LNCaP clone FGC (cell line): ENCODE data around the gene SMG7.

ENCODE experiments used
- DNase-seq: peaks from one replicate; pipeline ENCODE4 v3.0.0-alpha.2; 2011; ENCODE audit warnings: low read depth
- H3K4me3 ChIP-seq: 2 replicates; pipeline ENCODE4 v1.5.1; 2011; ENCODE audit warnings: mild to moderate bottlenecking, low read depth, low read length, control low read depth
- CTCF ChIP-seq: IDR thresholded peaks from 2 replicates; pipeline ENCODE4 v1.5.1; 2012; ENCODE audit warnings: mild to moderate bottlenecking; ENCODE audit not compliant: control insufficient read depth, insufficient read depth; ENCODE audit errors: extremely low read depth

The SMG7 gene

GRCh38 chr1:183466781-183467180, 5.5 kb upstream of the SMG7 start:
- H3K4me3 ChIP-seq = no peak overlapping the region
- no peak for TF ChIP-seq CTCF
- DNase-seq = no peak

- H3K4me3 ChIP-seq = no peak overlapping the region
- no peak for DNase-seq
- no peak for TF ChIP-seq CTCF
These were observed 4.6 kb upstream of the SMG7 start for GRCh38 chr1:183467687-183468086.

GRCh38 chr1:183470147-183470960, 1.9 kb upstream of the SMG7 start:
- DNase-seq = no peak
- peak; percentile 70 for TF ChIP-seq CTCF

GRCh38 chr1:183470961-183471742, 1.1 kb upstream of the SMG7 start:
- DNase-seq = no peak
- TF ChIP-seq CTCF = peak; percentile 7; the same call in 1 of the 2 replicates
- H3K4me3 ChIP-seq = peak overlapping the region; percentile 86

More at GRCh38 chr1:183470147-183470960, 1.9 kb upstream of the SMG7 start:
- H3K4me3 ChIP-seq = peak overlapping the region; percentile 86

GRCh38 chr1:183471743-183472487, 384 bp upstream of the SMG7 start:
- peak overlapping the region; percentile 86 for H3K4me3 ChIP-seq
- peak; percentile 92 for DNase-seq
- no peak for TF ChIP-seq CTCF

GRCh38 chr1:183473217-183473536, 878 bp downstream of the SMG7 start:
- TF ChIP-seq CTCF = no peak
- peak overlapping the region; percentile 86 for H3K4me3 ChIP-seq
- DNase-seq = no peak
